ENCODE data around the gene DPEP1. TPM values are rescaled to one million over a fixed set of nuclear protein-coding genes. Genes with fewer than 3 reads are reported as not detected.

Gene DPEP1
- polyA plus RNA-seq, 2 donors = 0.05 TPM; not detected in 1

- 80 to 82% methylated on average over 18 of the region's 18 CpGs for WGBS, 2 donors
These were observed 41.8 kb upstream of the DPEP1 start for GRCh38 chr16:89571636-89572035.

GRCh38 chr16:89572073-89572484, 41.4 kb upstream of the DPEP1 start:
- Histone ChIP-seq H3K36me3 (ENCODE audit: control insufficient read depth in 2 of 2, insufficient read depth in 2 of 2, low read length in 1 of 2) (peaks cover 0 to 2% of the 10 kb centered on the region in 2 donors), H3K27me3 (ENCODE audit: control insufficient read depth in 1 of 2, insufficient read depth in 2 of 2, low read length in 2 of 2) (peaks cover 0 to 9% of the 10 kb centered on the region in 2 donors), H3K27ac (ENCODE audit: low read depth in 2 of 2, low read length in 1 of 2) (no peak overlapping the region), H3K9me3 (ENCODE audit: control insufficient read depth in 2 of 2, insufficient read depth in 1 of 2, low read depth in 1 of 2, low read length in 1 of 2) (peaks cover 0 to 3% of the 10 kb centered on the region in 2 donors), H3K4me3 (ENCODE audit: low read depth in 1 of 2, low read length in 2 of 2) (no peak overlapping the region), H3K4me1 (ENCODE audit: control insufficient read depth in 2 of 2, insufficient read depth in 2 of 2, low read length in 1 of 2) (peaks cover 6 to 21% of the 10 kb centered on the region in 2 donors)
- 38 to 42% methylated on average over 14 of the region's 14 CpGs for WGBS, 2 donors

More at GRCh38 chr16:89571636-89572035, 41.8 kb upstream of the DPEP1 start:
- Histone ChIP-seq H3K27me3 (ENCODE audit: control insufficient read depth in 1 of 2, insufficient read depth in 2 of 2, low read length in 2 of 2) (peaks cover 0 to 9% of the 10 kb centered on the region in 2 donors), H3K27ac (ENCODE audit: low read depth in 2 of 2, low read length in 1 of 2) (no peak overlapping the region), H3K4me1 (ENCODE audit: control insufficient read depth in 2 of 2, insufficient read depth in 2 of 2, low read length in 1 of 2) (peaks cover 6 to 21% of the 10 kb centered on the region in 2 donors), H3K36me3 (ENCODE audit: control insufficient read depth in 2 of 2, insufficient read depth in 2 of 2, low read length in 1 of 2) (peaks cover 0 to 2% of the 10 kb centered on the region in 2 donors), H3K4me3 (ENCODE audit: low read depth in 1 of 2, low read length in 2 of 2) (no peak overlapping the region), H3K9me3 (ENCODE audit: control insufficient read depth in 2 of 2, insufficient read depth in 1 of 2, low read depth in 1 of 2, low read length in 1 of 2) (peaks cover 0 to 3% of the 10 kb centered on the region in 2 donors)

GRCh38 chr16:89572485-89573205, 40.8 kb upstream of the DPEP1 start:
- peaks cover 0 to 3% of the 10 kb centered on the region in 2 donors for H3K9me3 ChIP-seq (ENCODE audit: control insufficient read depth in 2 of 2, insufficient read depth in 1 of 2, low read depth in 1 of 2, low read length in 1 of 2)
- H3K27ac ChIP-seq (ENCODE audit: low read depth in 2 of 2, low read length in 1 of 2) = no peak overlapping the region
- WGBS, 2 donors = 71 to 73% methylated on average over 19 of the region's 19 CpGs
- H3K4me1 ChIP-seq (ENCODE audit: control insufficient read depth in 2 of 2, insufficient read depth in 2 of 2, low read length in 1 of 2) = peaks cover 6 to 21% of the 10 kb centered on the region in 2 donors
- H3K36me3 ChIP-seq (ENCODE audit: control insufficient read depth in 2 of 2, insufficient read depth in 2 of 2, low read length in 1 of 2) = no peaks in the 10 kb centered on the region
- H3K4me3 ChIP-seq (ENCODE audit: low read depth in 1 of 2, low read length in 2 of 2) = no peak overlapping the region
- peaks cover 0 to 9% of the 10 kb centered on the region in 2 donors for H3K27me3 ChIP-seq (ENCODE audit: control insufficient read depth in 1 of 2, insufficient read depth in 2 of 2, low read length in 2 of 2)

GRCh38 chr16:89573826-89574680, 39.4 kb upstream of the DPEP1 start:
- H3K4me1 ChIP-seq (ENCODE audit: control insufficient read depth in 2 of 2, insufficient read depth in 2 of 2, low read length in 1 of 2) = peaks cover 6 to 21% of the 10 kb centered on the region in 2 donors
- H3K9me3 ChIP-seq (ENCODE audit: control insufficient read depth in 2 of 2, insufficient read depth in 1 of 2, low read depth in 1 of 2, low read length in 1 of 2) = peaks cover 0 to 3% of the 10 kb centered on the region in 2 donors
- H3K27ac ChIP-seq (ENCODE audit: low read depth in 2 of 2, low read length in 1 of 2) = no peak overlapping the region
- peaks cover 0 to 9% of the 10 kb centered on the region in 2 donors for H3K27me3 ChIP-seq (ENCODE audit: control insufficient read depth in 1 of 2, insufficient read depth in 2 of 2, low read length in 2 of 2)
- 71 to 72% methylated on average over 31 of the region's 31 CpGs for WGBS, 2 donors
- no peaks in the 10 kb centered on the region for H3K36me3 ChIP-seq (ENCODE audit: control insufficient read depth in 2 of 2, insufficient read depth in 2 of 2, low read length in 1 of 2)
- H3K4me3 ChIP-seq (ENCODE audit: low read depth in 1 of 2, low read length in 2 of 2) = no peak overlapping the region

GRCh38 chr16:89574681-89575246, 38.7 kb upstream of the DPEP1 start:
- Histone ChIP-seq H3K27ac (ENCODE audit: low read depth in 2 of 2, low read length in 1 of 2) (no peak overlapping the region), H3K27me3 (ENCODE audit: control insufficient read depth in 1 of 2, insufficient read depth in 2 of 2, low read length in 2 of 2) (peaks cover 0 to 9% of the 10 kb centered on the region in 2 donors), H3K9me3 (ENCODE audit: control insufficient read depth in 2 of 2, insufficient read depth in 1 of 2, low read depth in 1 of 2, low read length in 1 of 2) (peaks cover 0 to 3% of the 10 kb centered on the region in 2 donors), H3K4me3 (ENCODE audit: low read depth in 1 of 2, low read length in 2 of 2) (peak overlapping the region in 1 of 2 donors; percentile 50), H3K36me3 (ENCODE audit: control insufficient read depth in 2 of 2, insufficient read depth in 2 of 2, low read length in 1 of 2) (no peaks in the 10 kb centered on the region), H3K4me1 (ENCODE audit: control insufficient read depth in 2 of 2, insufficient read depth in 2 of 2, low read length in 1 of 2) (peaks cover 6 to 21% of the 10 kb centered on the region in 2 donors)
- 3 to 5% methylated on average over 54 to 55 of the region's 55 CpGs for WGBS, 2 donors

GRCh38 chr16:89575247-89576152, 37.9 kb upstream of the DPEP1 start, which contains the start of gene CPNE7:
Gene CPNE7 (plus strand): TSS chr16:89575758. CDS start chr16:89575898, 140 bp downstream.
- Histone ChIP-seq H3K27ac (ENCODE audit: low read depth in 2 of 2, low read length in 1 of 2) (no peak within 1 kb of the TSS), H3K4me1 (ENCODE audit: control insufficient read depth in 2 of 2, insufficient read depth in 2 of 2, low read length in 1 of 2) (peaks cover 6 to 21% of the 10 kb centered on the region in 2 donors), H3K9me3 (ENCODE audit: control insufficient read depth in 2 of 2, insufficient read depth in 1 of 2, low read depth in 1 of 2, low read length in 1 of 2) (peaks cover 0 to 3% of the 10 kb centered on the region in 2 donors), H3K27me3 (ENCODE audit: control insufficient read depth in 1 of 2, insufficient read depth in 2 of 2, low read length in 2 of 2) (peaks cover 0 to 9% of the 10 kb centered on the region in 2 donors), H3K36me3 (ENCODE audit: control insufficient read depth in 2 of 2, insufficient read depth in 2 of 2, low read length in 1 of 2) (no peaks in the 10 kb centered on the region), H3K4me3 (ENCODE audit: low read depth in 1 of 2, low read length in 2 of 2) (peak within 1 kb of the TSS; percentile 40 to 50)
- 2% methylated on average over 53 to 103 of the region's 103 CpGs for WGBS, 2 donors

GRCh38 chr16:89576153-89577054, 37.0 kb upstream of the DPEP1 start:
- H3K9me3 ChIP-seq (ENCODE audit: control insufficient read depth in 2 of 2, insufficient read depth in 1 of 2, low read depth in 1 of 2, low read length in 1 of 2) = peaks cover 0 to 3% of the 10 kb centered on the region in 2 donors
- 30 to 31% methylated on average over 71 to 89 of the region's 89 CpGs for WGBS, 2 donors
- H3K36me3 ChIP-seq (ENCODE audit: control insufficient read depth in 2 of 2, insufficient read depth in 2 of 2, low read length in 1 of 2) = no peaks in the 10 kb centered on the region
- H3K4me3 ChIP-seq (ENCODE audit: low read depth in 1 of 2, low read length in 2 of 2) = peak overlapping the region; percentile 40 to 50
- H3K27me3 ChIP-seq (ENCODE audit: control insufficient read depth in 1 of 2, insufficient read depth in 2 of 2, low read length in 2 of 2) = peaks cover 0 to 9% of the 10 kb centered on the region in 2 donors
- H3K4me1 ChIP-seq (ENCODE audit: control insufficient read depth in 2 of 2, insufficient read depth in 2 of 2, low read length in 1 of 2) = peaks cover 6 to 21% of the 10 kb centered on the region in 2 donors
- H3K27ac ChIP-seq (ENCODE audit: low read depth in 2 of 2, low read length in 1 of 2) = no peak overlapping the region

All from esophagus (tissue), 2 donors.